MCF 10A (cell line): ENCODE data around the gene SLC22A15. TPM values are rescaled to one million over a fixed set of nuclear protein-coding genes. Genes with fewer than 3 reads are reported as not detected.

ENCODE experiments used
- BruUV-seq: library from RNA; stranded (reverse); fragments of 400-500 nt; replicated peaks from 2 replicates; lab custom pipeline; 2021; lab: Mats Ljungman, UMichigan
- CTCF ChIA-PET: fragments of 300-600 bp; sonication (Branson Sonifier 250); formaldehyde crosslinking; extraction: SDS; loops from one replicate; lab custom pipeline; 2021; ENCODE audit warnings: antibody characterized with exemption, inconsistent platforms; lab: Yijun Ruan, JAX
- POLR2A ChIA-PET: fragments of 300-600, 350-650 bp; sonication (Branson Sonifier 250); formaldehyde crosslinking; extraction: SDS; loops from one replicate; lab custom pipeline; 2020; ENCODE audit warnings: antibody characterized with exemption, inconsistent platforms; lab: Yijun Ruan, JAX
- DNase-seq: peaks from one replicate; pipeline ENCODE4 v3.0.0-alpha.2; 2018; ENCODE audit not compliant: unreplicated experiment
- H3K27ac Mint-ChIP-seq: one replicate; pipeline ENCODE4 v1.8.0; 2022; ENCODE audit warnings: mild to moderate bottlenecking, low read depth, mixed read lengths; ENCODE audit not compliant: unreplicated experiment
- H3K27me3 Mint-ChIP-seq: one replicate; pipeline ENCODE4 v1.8.0; 2022; ENCODE audit warnings: mixed read lengths; ENCODE audit not compliant: insufficient read depth, unreplicated experiment
- H3K36me3 Mint-ChIP-seq: one replicate; pipeline ENCODE4 v1.8.0; 2022; ENCODE audit warnings: mild to moderate bottlenecking, moderate library complexity, mixed read lengths; ENCODE audit not compliant: insufficient read depth, unreplicated experiment
- H3K4me1 Mint-ChIP-seq: one replicate; pipeline ENCODE4 v1.8.0; 2022; ENCODE audit warnings: mixed read lengths; ENCODE audit not compliant: insufficient read depth, unreplicated experiment
- H3K4me3 Mint-ChIP-seq: one replicate; pipeline ENCODE4 v1.8.0; 2022; ENCODE audit warnings: mild to moderate bottlenecking, moderate library complexity, mixed read lengths; ENCODE audit not compliant: unreplicated experiment
- H3K9me3 Mint-ChIP-seq: one replicate; pipeline ENCODE4 v1.8.0; 2022; ENCODE audit warnings: mixed read lengths; ENCODE audit not compliant: unreplicated experiment
- CTCF ChIP-seq: fragments of 200-600 bp; IDR thresholded peaks from one replicate; pipeline ENCODE4 v1.8.0; 2022; ENCODE audit warnings: antibody characterized with exemption, mild to moderate bottlenecking; ENCODE audit not compliant: unreplicated experiment
- intact Hi-C: fragments of 100-400 bp; cut with micrococcal nuclease; formaldehyde crosslinking; loops from 2 replicates; pipeline ENCODE4 v1.14.1; 2022
- total RNA-seq: library from RNA; stranded (reverse); gene quantifications from 2 replicates; pipeline ENCODE4 v1.2.3, GENCODE V29; 2022

SLC22A15 gene
- total RNA-seq, 1 experiment from 2014 or later: 32.4 TPM

DNA sequence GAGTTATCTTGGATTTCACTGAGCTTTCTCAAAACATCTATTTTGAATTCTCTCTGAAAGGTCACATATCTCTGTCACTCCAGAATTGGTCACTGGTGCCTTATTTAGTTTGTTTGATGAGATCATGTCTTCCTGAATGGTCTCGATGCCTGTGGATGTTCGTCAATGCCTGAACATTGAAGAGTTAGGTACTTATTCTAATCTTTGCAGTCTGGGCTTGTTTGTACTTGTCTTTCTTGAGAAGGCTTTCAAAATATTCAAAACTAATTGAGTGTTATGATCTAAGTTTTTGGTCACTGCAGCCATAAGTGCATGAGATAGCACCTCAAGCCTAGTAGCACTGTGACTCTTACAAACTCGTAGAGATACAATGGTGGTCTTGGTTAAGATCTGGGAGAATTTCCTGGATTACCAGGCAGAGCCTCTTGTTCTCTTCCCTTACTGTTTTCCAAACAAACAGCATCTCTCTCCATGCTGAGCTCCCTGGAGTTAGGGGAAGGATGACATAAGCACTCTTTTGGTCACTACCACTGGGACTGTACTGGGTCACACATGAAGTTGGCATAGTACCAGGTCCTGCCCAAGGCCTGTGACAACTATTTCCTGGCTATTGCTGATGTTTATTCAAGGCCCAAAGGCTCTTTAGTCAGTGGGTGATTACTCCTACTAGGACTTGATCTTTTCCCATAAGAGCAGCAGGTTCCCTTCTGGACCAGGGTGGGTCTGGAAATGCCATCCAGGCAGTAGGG lies 25.6 kb downstream of the SLC22A15 start:
- ChIA-PET CTCF (interaction anchor here (0.6 to 1.1 kb wide), 9 partner anchors 14 to 408 kb away, joined by 3 to 6 read pairs (median 4); no protein-coding TSS in a partner anchor), POLR2A (interaction anchor here (0.7 to 2.1 kb wide), 9 partner anchors 10 to 449 kb away, joined by 3 to 7 read pairs (median 3); no protein-coding TSS in a partner anchor)
- H3K27me3 Mint-ChIP-seq: no peaks in the 10 kb centered on the region
- H3K4me1 Mint-ChIP-seq: peaks cover 33% of the 10 kb centered on the region
- no peak for TF ChIP-seq CTCF
- peak; percentile 14 for DNase-seq
- no peak overlapping the region for H3K4me3 Mint-ChIP-seq
- H3K36me3 Mint-ChIP-seq: peaks cover 78% of the 10 kb centered on the region
- H3K27ac Mint-ChIP-seq: peak overlapping the region; percentile 86
- intact Hi-C loops: no loop called here
- BruUV-seq: no TSS peak
- peaks cover 24% of the 10 kb centered on the region for H3K9me3 Mint-ChIP-seq

- Mint-ChIP-seq H3K4me1 (peaks cover 33% of the 10 kb centered on the region), H3K27me3 (no peaks in the 10 kb centered on the region), H3K4me3 (no peak overlapping the region), H3K27ac (peak overlapping the region; percentile 86), H3K36me3 (peaks cover 69% of the 10 kb centered on the region), H3K9me3 (peaks cover 18% of the 10 kb centered on the region)
- TF ChIP-seq CTCF: no peak
- POLR2A ChIA-PET: interaction anchor here (1.0 to 2.1 kb wide), 5 partner anchors 20 to 372 kb away, joined by 3 to 6 read pairs (median 3); no protein-coding TSS in a partner anchor
- CTCF ChIA-PET: interaction anchor here (0.6 to 1.5 kb wide), 5 partner anchors 13 to 21 kb away, joined by 3 to 5 read pairs (median 4); no protein-coding TSS in a partner anchor
- DNase-seq: no peak
- no TSS peak for BruUV-seq
- intact Hi-C loops: no loop called here
Observed at GRCh38 chr1:116002781-116003420, 26.6 kb downstream of the SLC22A15 start.

DNA sequence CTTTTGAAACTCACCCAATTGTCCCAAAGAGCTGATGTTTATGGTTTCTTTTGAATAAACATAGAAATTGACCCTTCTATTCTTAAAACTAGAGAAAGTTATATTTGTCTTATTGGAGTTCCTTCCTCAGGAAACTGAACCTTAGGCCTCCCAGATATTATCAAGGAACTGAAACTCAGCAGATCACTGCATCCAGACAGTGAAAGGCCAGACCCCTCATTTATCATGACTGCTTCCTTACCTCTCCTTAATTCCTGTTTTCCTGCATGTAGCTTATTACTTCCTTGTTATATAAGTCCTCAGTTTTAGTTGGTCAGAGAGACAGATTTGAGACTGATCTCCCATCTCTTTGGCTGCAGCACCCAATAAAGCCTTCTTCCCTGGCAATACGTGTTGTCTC lies 27.5 kb downstream of the SLC22A15 start:
- POLR2A ChIA-PET: no interaction called here
- CTCF ChIA-PET: interaction anchor here (0.9 to 1.5 kb wide), 2 partner anchors 16 to 22 kb away, joined by 3 to 4 read pairs; no protein-coding TSS in a partner anchor
- TF ChIP-seq CTCF: no peak
- intact Hi-C loops: no loop called here
- H3K27me3 Mint-ChIP-seq: no peaks in the 10 kb centered on the region
- BruUV-seq: no TSS peak
- H3K4me3 Mint-ChIP-seq: no peak overlapping the region
- peaks cover 33% of the 10 kb centered on the region for H3K4me1 Mint-ChIP-seq
- H3K36me3 Mint-ChIP-seq: peaks cover 59% of the 10 kb centered on the region
- DNase-seq: no peak
- H3K27ac Mint-ChIP-seq: no peak overlapping the region
- peaks cover 9% of the 10 kb centered on the region for H3K9me3 Mint-ChIP-seq

- H3K27ac Mint-ChIP-seq: no peak overlapping the region
- no peak for TF ChIP-seq CTCF
- ChIA-PET POLR2A (interaction anchor here (0.9 kb wide), 1 partner anchor 9 kb away, joined by 3 read pairs; no protein-coding TSS in a partner anchor), CTCF (interaction anchor here (1.3 kb wide), 1 partner anchor 17 kb away, joined by 5 read pairs; no protein-coding TSS in a partner anchor)
- intact Hi-C loops: no loop called here
- no peak overlapping the region for H3K4me3 Mint-ChIP-seq
- H3K36me3 Mint-ChIP-seq: peaks cover 42% of the 10 kb centered on the region
- no TSS peak for BruUV-seq
- no peak for DNase-seq
- peaks cover 25% of the 10 kb centered on the region for H3K4me1 Mint-ChIP-seq
- H3K9me3 Mint-ChIP-seq: no peaks in the 10 kb centered on the region
- no peaks in the 10 kb centered on the region for H3K27me3 Mint-ChIP-seq
Observed at GRCh38 chr1:116006486-116006964, 30.2 kb downstream of the SLC22A15 start.
